Thyroid gland (tissue), 4 donors: Measurements from ENCODE around the gene KLHL8.

ENCODE experiments used
- POLR2A ChIP-seq, 2 donors: fragments of 450-650 bp; IDR thresholded peaks; one replicate each; pipeline ENCODE4 v1.6.1; 2017; ENCODE audit warnings: antibody characterized with exemption in 2 of 2, mild to moderate bottlenecking in 2 of 2, moderate library complexity in 1 of 2
- TF ChIP-seq, protein P1 (sequence below), 6 experiments: fragments of 200-600 bp in 3 of 6; fragments of 450-650 bp in 3 of 6; sonication (generic) in 3 of 6; IDR thresholded peaks; one replicate each; pipeline ENCODE4 v1.5.1; 2016 to 2019; ENCODE audit warnings: antibody characterized with exemption in 6 of 6, mild to moderate bottlenecking in 2 of 6, inconsistent platforms in 1 of 6, moderate library complexity in 1 of 6

DNA sequence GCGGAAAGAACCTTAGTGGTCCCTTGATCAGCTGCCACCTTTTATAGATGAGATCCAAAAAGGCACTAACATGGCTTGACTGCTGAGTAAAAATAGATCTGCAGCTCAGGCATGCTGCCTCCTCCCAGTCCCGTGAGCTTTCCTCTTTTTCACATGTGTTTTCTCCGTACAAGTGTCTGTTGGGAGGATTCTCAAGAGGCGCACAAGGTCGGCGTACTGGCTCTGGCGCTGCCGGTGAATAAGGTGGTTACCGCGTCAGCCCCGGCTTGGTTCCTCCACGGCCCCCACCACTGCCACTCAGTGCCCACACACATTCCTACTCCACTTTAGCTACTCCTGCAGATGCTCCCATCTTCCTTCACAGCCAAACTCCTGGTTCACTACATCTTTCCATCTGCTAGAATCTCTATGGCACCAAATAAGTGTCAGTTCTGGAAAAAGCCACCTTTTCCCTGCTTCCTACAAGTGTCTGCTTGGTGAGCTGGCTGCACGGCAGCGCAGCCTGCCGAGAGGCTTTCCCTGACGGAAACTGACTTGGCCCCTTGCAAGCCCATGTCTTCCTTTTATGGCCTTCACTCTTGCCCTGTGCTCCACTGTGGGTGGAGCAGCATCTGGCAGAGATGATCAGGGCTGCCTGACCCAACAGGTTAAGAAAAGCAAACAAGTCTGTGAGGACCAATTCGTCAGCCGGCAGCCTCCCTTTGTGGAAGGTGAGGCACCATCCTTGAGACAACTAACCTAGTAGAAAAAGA, 99.8 kb downstream of the KLHL8 start:
- TF ChIP-seq, protein P1, sequence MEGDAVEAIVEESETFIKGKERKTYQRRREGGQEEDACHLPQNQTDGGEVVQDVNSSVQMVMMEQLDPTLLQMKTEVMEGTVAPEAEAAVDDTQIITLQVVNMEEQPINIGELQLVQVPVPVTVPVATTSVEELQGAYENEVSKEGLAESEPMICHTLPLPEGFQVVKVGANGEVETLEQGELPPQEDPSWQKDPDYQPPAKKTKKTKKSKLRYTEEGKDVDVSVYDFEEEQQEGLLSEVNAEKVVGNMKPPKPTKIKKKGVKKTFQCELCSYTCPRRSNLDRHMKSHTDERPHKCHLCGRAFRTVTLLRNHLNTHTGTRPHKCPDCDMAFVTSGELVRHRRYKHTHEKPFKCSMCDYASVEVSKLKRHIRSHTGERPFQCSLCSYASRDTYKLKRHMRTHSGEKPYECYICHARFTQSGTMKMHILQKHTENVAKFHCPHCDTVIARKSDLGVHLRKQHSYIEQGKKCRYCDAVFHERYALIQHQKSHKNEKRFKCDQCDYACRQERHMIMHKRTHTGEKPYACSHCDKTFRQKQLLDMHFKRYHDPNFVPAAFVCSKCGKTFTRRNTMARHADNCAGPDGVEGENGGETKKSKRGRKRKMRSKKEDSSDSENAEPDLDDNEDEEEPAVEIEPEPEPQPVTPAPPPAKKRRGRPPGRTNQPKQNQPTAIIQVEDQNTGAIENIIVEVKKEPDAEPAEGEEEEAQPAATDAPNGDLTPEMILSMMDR (IDR thresholded peaks at IDR 0.05): no peak
- TF ChIP-seq POLR2A (IDR thresholded peaks at IDR 0.05): peak in 1 of 2 donors; percentile 23
